ENCODE results near the gene TMC2. TPM values are rescaled to one million over a fixed set of nuclear protein-coding genes. Genes with fewer than 3 reads are reported as not detected.

TMC2 gene
- total and polyA plus RNA-seq, 2 of the 8 experiments (the other 6 are each of a cell fraction or from before 2014, with no cell fraction given): not detected

GRCh38 chr20:2575682-2576081 lies 39.3 kb downstream of the TMC2 start:
- H3K56ac ChIP-seq (replicated peaks; ENCODE audit: insufficient read length, low read depth, low read length): no peak overlapping the region
- no peak overlapping the region for H3K18ac ChIP-seq (ENCODE audit: extremely low read depth, low read length)
- 44% methylated on average over 1 of the region's 1 CpG; no CpG with 5 or more reads in 1 of the 2 experiments for WGBS, 2 experiments (ENCODE audit: extremely low coverage in 1 of 2, insufficient coverage in 1 of 2, insufficient read length in 1 of 2, insufficient replicate concordance in 2 of 2, low coverage in 1 of 2, low lambda C conversion rate in 2 of 2, missing lambda C conversion rate in 1 of 2)
- no peaks in the 10 kb centered on the region for H3K79me2 ChIP-seq (ENCODE audit: control insufficient read depth in 1 of 2, insufficient read depth in 2 of 2, low read length in 2 of 2)
- no peaks in the 10 kb centered on the region for H3K79me1 ChIP-seq (ENCODE audit: low read depth, low read length)
- H3K27ac ChIP-seq (ENCODE audit: low read depth, low read length): no peak overlapping the region
- no peak for DNase-seq (ENCODE audit: low read depth in 1 of 2, low spot score in 2 of 2)
- no peak overlapping the region for H2BK120ac ChIP-seq (replicated peaks; ENCODE audit: low read depth, low read length)
- no peak overlapping the region for H4K91ac ChIP-seq (replicated peaks; ENCODE audit: insufficient read length, low read length)
- H3K23me2 ChIP-seq (ENCODE audit: low read depth, low read length): no peaks in the 10 kb centered on the region
- H3K4ac ChIP-seq (replicated peaks; ENCODE audit: insufficient read length, low read depth, low read length): no peak overlapping the region
- no peak overlapping the region for H2AK5ac ChIP-seq (ENCODE audit: low read depth, low read length)
- no peak for TF ChIP-seq POLR2A (IDR thresholded peaks at IDR 0.05; ENCODE audit: control extremely low read depth in 1 of 2, low read depth in 2 of 2, low read length in 2 of 2)
- no peak for TF ChIP-seq CHD2 (IDR thresholded peaks at IDR 0.05; ENCODE audit: low read length)
- TF ChIP-seq SP1 (IDR thresholded peaks at IDR 0.05; ENCODE audit: low read depth, low read length): no peak
- no peaks in the 10 kb centered on the region for H3K9me3 ChIP-seq (ENCODE audit: insufficient read depth in 2 of 2, low read depth in 1 of 2, low read length in 1 of 2)
- no peak overlapping the region for H2BK20ac ChIP-seq (ENCODE audit: low read length)
- no peak overlapping the region for H3K4me3 ChIP-seq (ENCODE audit: extremely low read depth in 1 of 4, insufficient read depth in 2 of 4, low read depth in 3 of 4, low read length in 4 of 4)
- no peak for FAIRE-seq
- H4K8ac ChIP-seq (ENCODE audit: extremely low read depth, insufficient read depth, low read length): no peak overlapping the region
- no peak overlapping the region for H3K14ac ChIP-seq (ENCODE audit: insufficient read length)
- no peaks in the 10 kb centered on the region for H4K20me1 ChIP-seq (replicated peaks in 1 of 2; ENCODE audit: control insufficient read depth in 1 of 2, insufficient read depth in 2 of 2, low read length in 2 of 2)
- no peaks in the 10 kb centered on the region for H3K36me3 ChIP-seq (ENCODE audit: control insufficient read depth in 2 of 4, insufficient read depth in 4 of 4, low read length in 3 of 4)
- no peak overlapping the region for H2BK5ac ChIP-seq (ENCODE audit: low read depth, low read length)
- no peak overlapping the region for H2AFZ ChIP-seq (ENCODE audit: low read length)
- H3K9ac ChIP-seq (replicated peaks in 1 of 4; ENCODE audit: extremely low read depth in 1 of 4, low read depth in 3 of 4, low read length in 3 of 4): no peak overlapping the region
- H3K23ac ChIP-seq (ENCODE audit: insufficient read length): no peak overlapping the region
- H3K4me1 ChIP-seq (replicated peaks in 1 of 4; ENCODE audit: control insufficient read depth in 3 of 4, insufficient read depth in 4 of 4, low read length in 3 of 4): no peaks in the 10 kb centered on the region; a peak in 1 of 7 replicates
- H2BK15ac ChIP-seq (ENCODE audit: low read length): no peak overlapping the region
- H2BK12ac ChIP-seq (ENCODE audit: low read depth, low read length): no peak overlapping the region
- ChIA-PET CTCF (ENCODE audit: partially characterized antibody) (interaction anchor here (0.7 kb wide), 1 partner anchor 54 kb away, joined by 3 read pairs; no protein-coding TSS in a partner anchor), POLR2A (ENCODE audit: partially characterized antibody) (interaction anchor here (1.1 to 1.5 kb wide), 2 partner anchors 76 to 77 kb away, joined by 3 to 4 read pairs; partner anchors contain the start of gene NOP56)
- H4K5ac ChIP-seq (ENCODE audit: insufficient read length, low read depth, low read length): no peak overlapping the region
- H3K4me2 ChIP-seq (ENCODE audit: insufficient read depth in 1 of 2, low read depth in 2 of 2, low read length in 2 of 2): no peak overlapping the region
- H3K27me3 ChIP-seq (replicated peaks in 1 of 4; ENCODE audit: control insufficient read depth in 3 of 4, extremely low read depth in 1 of 4, insufficient read depth in 3 of 4, low read length in 3 of 4): no peaks in the 10 kb centered on the region

Measured in H1 (cell line).